Esophagus muscularis mucosa (tissue), 4 donors: ENCODE results near the gene IRF9. TPM values are rescaled to one million over a fixed set of nuclear protein-coding genes. Genes with fewer than 3 reads are reported as not detected.

ENCODE experiments used
- DNase-seq: peaks from one replicate; pipeline ENCODE4 v3.0.0-alpha.2; 2017; ENCODE audit errors: extremely low spot score
- H3K27ac ChIP-seq, 4 donors: fragments of 200-600 bp; sonication (generic); replicated peaks in 1 of 4; 1 replicate in 3 of 4; 2 replicates in 1 of 4; pipeline ENCODE4 v1.5.1; 2016 to 2019; ENCODE audit warnings: mild to moderate bottlenecking in 1 of 4
- H3K27me3 ChIP-seq, 4 donors: fragments of 200-600 bp; sonication (generic); one replicate each; pipeline versions ENCODE4 v1.5.1 to v1.6.0; 2016 to 2019
- H3K36me3 ChIP-seq, 4 donors: fragments of 200-600 bp; sonication (generic); one replicate each; pipeline ENCODE4 v1.5.1; 2016 to 2019
- H3K4me1 ChIP-seq, 4 donors: fragments of 200-600 bp; sonication (generic); one replicate each; pipeline ENCODE4 v1.5.1; 2016 to 2019
- H3K4me3 ChIP-seq, 4 donors: fragments of 200-600 bp; sonication (generic); 1 replicate in 2 of 4; 2 replicates in 2 of 4; pipeline ENCODE4 v1.5.1; 2016 to 2019; ENCODE audit warnings: mild to moderate bottlenecking in 4 of 4, moderate library complexity in 1 of 4
- H3K9me3 ChIP-seq, 4 donors: fragments of 200-600 bp; sonication (generic); 1 replicate in 3 of 4; 2 replicates in 1 of 4; pipeline ENCODE4 v1.5.1; 2016 to 2019
- CTCF ChIP-seq, 3 experiments: fragments of 200-600 bp in 2 of 3; fragments of 450-650 bp in 1 of 3; sonication (generic) in 2 of 3; IDR thresholded peaks; one replicate each; pipeline ENCODE4 v1.5.1; 2017 to 2019; ENCODE audit warnings: antibody characterized with exemption in 3 of 3, mild to moderate bottlenecking in 2 of 3, moderate library complexity in 1 of 3
- EP300 ChIP-seq: sonication (generic); formaldehyde crosslinking; IDR thresholded peaks from one replicate; pipeline ENCODE4 v1.6.1; 2017; ENCODE audit warnings: antibody characterized with exemption
- POLR2A ChIP-seq: fragments of 450-650 bp; IDR thresholded peaks from one replicate; pipeline ENCODE4 v1.6.1; 2017; ENCODE audit warnings: antibody characterized with exemption, moderate library complexity, mild to moderate bottlenecking, low read depth
- POLR2AphosphoS5 ChIP-seq, 2 donors: sonication (generic); formaldehyde crosslinking; IDR thresholded peaks; one replicate each; pipeline ENCODE4 v1.6.1; 2017; ENCODE audit warnings: antibody characterized with exemption in 2 of 2
- WGBS: methylation state at CpG from one replicate; pipeline ENCODE4 v1.1.5; 2018; 5-methylcytosine and 5-hydroxymethylcytosine counted together
- intact Hi-C: fragments of 100-400 bp; cut with DNase I; formaldehyde crosslinking; loops from one replicate; pipeline ENCODE4 v1.15.1; 2023
- total RNA-seq, 4 donors: library from RNA; depleted of rRNA; stranded (reverse); fragments of >200 nt; gene quantifications; one replicate each; pipeline versions ENCODE4 v1.1.0 to v1.2.1, GENCODE V29; 2016

Gene IRF9
- total RNA-seq, 4 donors from 2014 or later: 39.5 to 78.3 (median 63.2) TPM

GRCh38 chr14:24183014-24183481 lies 22.0 kb downstream of the IRF9 start:
- H3K9me3 ChIP-seq: no peaks in the 10 kb centered on the region
- 91% methylated on average over 9 of the region's 15 CpGs for WGBS
- H3K27ac ChIP-seq: no peak overlapping the region
- H3K4me1 ChIP-seq: peaks cover 20 to 29% (median 28%) of the 10 kb centered on the region in 4 donors
- H3K36me3 ChIP-seq: peaks cover 61 to 91% (median 88%) of the 10 kb centered on the region in 4 donors
- TF ChIP-seq CTCF (IDR thresholded peaks at IDR 0.05): no peak
- intact Hi-C loops: no loop called here
- no peak for DNase-seq
- H3K27me3 ChIP-seq: no peaks in the 10 kb centered on the region
- H3K4me3 ChIP-seq: no peak overlapping the region

GRCh38 chr14:24184104-24184970 lies 23.3 kb downstream of the IRF9 start:
- Histone ChIP-seq H3K27me3 (no peaks in the 10 kb centered on the region), H3K4me1 (peaks cover 27 to 38% (median 36%) of the 10 kb centered on the region in 4 donors), H3K4me3 (no peak overlapping the region), H3K36me3 (peaks cover 49 to 78% (median 75%) of the 10 kb centered on the region in 4 donors), H3K9me3 (no peaks in the 10 kb centered on the region), H3K27ac (no peak overlapping the region)
- TF ChIP-seq CTCF (IDR thresholded peaks at IDR 0.05): no peak
- TF ChIP-seq POLR2AphosphoS5 (IDR thresholded peaks at IDR 0.05): no peak
- no peak for TF ChIP-seq EP300
- no peak for TF ChIP-seq POLR2A
- no peak for DNase-seq
- intact Hi-C loops: no loop called here
- 96% methylated on average over 11 of the region's 19 CpGs for whole genome bisulfite sequencing

GRCh38 chr14:24185026-24185425 lies 24.0 kb downstream of the IRF9 start:
- 98% methylated on average over 7 of the region's 7 CpGs for WGBS
- H3K27me3 ChIP-seq: no peaks in the 10 kb centered on the region
- intact Hi-C loops: no loop called here
- TF ChIP-seq CTCF (IDR thresholded peaks at IDR 0.05) (no peak), POLR2A (no peak), POLR2AphosphoS5 (IDR thresholded peaks at IDR 0.05) (no peak), EP300 (no peak)
- H3K4me1 ChIP-seq: peaks cover 22 to 36% (median 34%) of the 10 kb centered on the region in 4 donors
- no peaks in the 10 kb centered on the region for H3K9me3 ChIP-seq
- H3K27ac ChIP-seq: no peak overlapping the region
- H3K36me3 ChIP-seq: peaks cover 45 to 78% (median 72%) of the 10 kb centered on the region in 4 donors
- no peak for DNase-seq
- no peak overlapping the region for H3K4me3 ChIP-seq

- Histone ChIP-seq H3K9me3 (no peaks in the 10 kb centered on the region), H3K4me3 (no peak overlapping the region), H3K27ac (no peak overlapping the region), H3K27me3 (no peaks in the 10 kb centered on the region), H3K36me3 (peaks cover 50 to 77% (median 71%) of the 10 kb centered on the region in 4 donors), H3K4me1 (peaks cover 17 to 29% (median 26%) of the 10 kb centered on the region in 4 donors)
- DNase-seq: no peak
- intact Hi-C loops: no loop called here
- no peak for TF ChIP-seq POLR2A
- no peak for TF ChIP-seq CTCF (IDR thresholded peaks at IDR 0.05)
- TF ChIP-seq EP300: no peak
- no peak for TF ChIP-seq POLR2AphosphoS5 (IDR thresholded peaks at IDR 0.05)
- WGBS: 89% methylated on average over 8 of the region's 11 CpGs
These were observed 24.7 kb downstream of the IRF9 start for GRCh38 chr14:24185741-24186140.
